ENCODE data around the gene ADGRF4. TPM values are rescaled to one million over a fixed set of nuclear protein-coding genes. Genes with fewer than 3 reads are reported as not detected.
A peak's percentile ranks its signal among the peaks of the same experiment; 100 is the strongest.

ADGRF4 gene
- total and polyA plus RNA-seq, 9 of the 15 experiments (the other 6 are each of a cell fraction or from before 2014, with no cell fraction given): not detected

- TF ChIP-seq CREBBP (IDR thresholded peaks at IDR 0.05; ENCODE audit: low read depth, low read length) (no peak), ATF4 (CRISPR knock-in tag; IDR thresholded peaks at IDR 0.05) (no peak), ZNF436 (CRISPR knock-in tag; IDR thresholded peaks at IDR 0.05) (no peak), DPF2 (IDR thresholded peaks at IDR 0.05) (no peak), MAFG (tag; conservative IDR thresholded peaks at IDR 0.05) (peak; percentile 57), ZNF316 (IDR thresholded peaks at IDR 0.05) (peak; percentile 68), GATAD2B (IDR thresholded peaks at IDR 0.05; ENCODE audit: borderline replicate concordance) (no peak), CTCF (IDR thresholded peaks at IDR 0.05 in 2 of 3, conservative IDR thresholded peaks at IDR 0.05 in 1 of 3; ENCODE audit: insufficient read depth in 2 of 3, low read depth in 1 of 3, low read length in 3 of 3) (0 out of 6 replicates have a peak, but pooled peaks of 1 of the 3 experiments have one; percentile 5), RFX1 (IDR thresholded peaks at IDR 0.05) (no peak), MED1 (CRISPR knock-in tag; IDR thresholded peaks at IDR 0.05; ENCODE audit: borderline replicate concordance) (no peak), ZFX (CRISPR knock-in tag; IDR thresholded peaks at IDR 0.05) (no peak), WHSC1 (IDR thresholded peaks at IDR 0.05; ENCODE audit: low read length) (no peak), THRB (CRISPR knock-in tag; conservative IDR thresholded peaks at IDR 0.05) (no peak), ELF2 (CRISPR knock-in tag; IDR thresholded peaks at IDR 0.05) (no peak), ELK1 (CRISPR knock-in tag; IDR thresholded peaks at IDR 0.05) (no peak), CREB1 (IDR thresholded peaks at IDR 0.05) (no peak), CREB1 (CRISPR knock-in tag; IDR thresholded peaks at IDR 0.05) (no peak), MYNN (IDR thresholded peaks at IDR 0.05) (no peak), MYNN (CRISPR knock-in tag; IDR thresholded peaks at IDR 0.05) (no peak), NBN (IDR thresholded peaks at IDR 0.05; ENCODE audit: low read depth) (no peak), NFIC (IDR thresholded peaks at IDR 0.05) (no peak), ZC3H11A (IDR thresholded peaks at IDR 0.05; ENCODE audit: low read depth, low read length) (no peak), MECOM (CRISPR knock-in tag; IDR thresholded peaks at IDR 0.05) (no peak), CREB3L1 (IDR thresholded peaks at IDR 0.05; ENCODE audit: borderline replicate concordance, low read depth) (no peak)
These were observed 16.4 kb downstream of the ADGRF4 start (continued) for GRCh38 chr6:47714802-47715201.

Data from K562 (cell line).